GM19455 (cell line): Measurements from ENCODE around the gene GNAS.

Experiments used
- ATAC-seq: cut with Tn5 transposase; IDR thresholded peaks from one replicate; pipeline ENCODE4 v1.9.1; 2021; ENCODE audit not compliant: unreplicated experiment

The GNAS gene

DNA sequence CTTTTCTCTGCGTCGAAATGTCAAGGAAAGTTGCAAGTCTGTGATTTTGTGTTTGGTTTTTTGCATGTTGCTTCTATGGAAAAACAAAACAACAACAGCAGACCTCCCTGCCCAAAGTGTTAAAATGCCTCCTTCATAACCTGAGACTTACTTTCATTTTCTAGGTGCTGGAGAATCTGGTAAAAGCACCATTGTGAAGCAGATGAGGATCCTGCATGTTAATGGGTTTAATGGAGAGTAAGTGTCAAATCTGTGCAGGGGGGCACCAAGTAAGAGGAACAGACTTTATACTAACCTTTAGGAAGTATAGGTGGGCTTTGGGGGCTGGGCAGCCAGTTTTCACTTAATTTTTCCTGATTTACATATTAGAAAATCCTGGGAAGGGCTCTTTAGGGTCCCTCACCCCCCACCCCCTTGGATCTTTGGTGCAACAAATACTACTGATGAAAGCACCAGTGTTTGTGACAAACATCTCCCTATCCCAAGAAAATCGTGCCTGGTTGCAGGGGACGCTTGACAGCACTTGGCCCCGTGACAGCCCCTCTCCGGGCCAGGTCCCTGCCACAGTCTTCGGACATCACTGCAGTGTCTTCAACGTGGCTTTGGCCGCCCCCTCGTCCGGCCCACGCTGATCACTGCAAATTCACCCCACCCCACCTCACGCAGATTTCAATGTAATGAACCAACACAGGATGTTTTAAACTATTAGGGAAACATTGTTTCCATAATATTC lies 43.1 kb downstream of the GNAS start:
- no peak for ATAC-seq

DNA sequence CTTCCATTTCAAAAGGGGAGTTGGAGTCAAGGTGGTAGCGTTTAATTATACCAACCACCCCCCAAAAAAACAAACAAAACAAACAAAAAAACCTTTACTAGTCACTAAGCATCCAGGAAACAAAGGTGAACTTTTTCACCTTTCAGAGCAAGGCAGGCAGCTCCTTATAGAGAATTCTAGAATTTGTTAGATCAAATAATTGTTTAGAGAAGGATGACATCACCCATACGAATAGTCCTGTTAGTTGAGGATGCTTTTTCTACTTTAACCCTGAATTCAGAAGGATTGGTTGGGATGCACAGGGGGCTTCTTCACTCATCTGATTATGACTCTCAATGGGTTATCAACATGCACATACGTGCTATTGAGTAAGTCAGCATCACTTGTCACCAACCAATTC lies 44.3 kb downstream of the GNAS start:
- no peak for ATAC-seq

DNA sequence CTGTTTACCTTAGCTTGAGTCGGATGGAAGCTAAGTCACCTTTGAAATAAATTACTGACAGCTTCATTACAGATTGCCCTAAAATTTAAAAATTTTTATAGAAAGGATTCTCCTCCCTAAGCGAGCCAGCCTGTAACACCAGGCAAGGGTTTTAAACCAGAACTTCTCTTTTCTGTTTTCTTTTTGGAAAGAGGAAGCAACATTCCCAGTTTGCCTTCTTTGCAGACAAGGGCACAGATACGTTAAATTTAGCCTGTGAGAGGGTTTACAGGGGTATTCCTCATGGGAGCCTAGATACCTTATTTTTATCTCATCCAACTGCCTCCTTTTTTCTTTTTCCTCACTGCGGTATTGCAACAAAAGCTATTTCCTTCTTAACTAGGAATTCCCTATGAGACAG lies 45.0 kb downstream of the GNAS start:
- ATAC-seq: no peak

DNA sequence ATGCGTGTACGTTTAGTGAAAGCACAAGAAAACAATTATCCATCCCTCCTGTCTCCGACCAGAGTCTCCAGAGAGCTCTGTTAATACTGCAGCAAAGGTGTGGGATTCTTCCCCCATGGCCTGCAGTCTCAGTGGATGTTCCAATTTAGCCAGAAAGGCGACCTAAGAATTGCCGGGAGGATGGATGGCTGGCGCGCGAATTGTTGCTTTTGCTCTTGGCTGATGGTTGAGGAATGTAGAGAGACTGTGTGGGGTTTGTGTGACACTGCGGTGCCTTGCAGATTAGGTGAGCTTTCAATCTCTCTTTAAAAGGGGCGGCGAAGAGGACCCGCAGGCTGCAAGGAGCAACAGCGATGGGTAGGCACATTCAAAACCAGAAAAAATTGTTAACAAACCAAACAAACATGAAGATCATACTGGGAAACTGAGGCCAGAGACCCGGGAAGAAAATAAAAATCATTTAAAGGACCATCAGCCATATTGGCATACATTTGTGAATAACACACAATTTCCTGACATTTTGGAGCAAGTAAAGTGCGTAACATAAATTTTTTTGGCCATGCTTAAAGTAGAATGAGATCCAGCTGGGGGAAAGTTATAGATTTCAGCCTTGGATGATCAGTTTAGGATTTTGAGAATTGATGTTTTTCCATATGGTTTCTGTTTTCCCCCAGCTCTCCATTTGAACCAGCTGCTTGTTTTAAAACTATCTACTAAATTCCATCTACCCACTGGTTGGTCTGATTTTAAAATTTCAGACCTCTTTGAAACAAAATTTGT lies 46.3 kb downstream of the GNAS start:
- no peak for ATAC-seq

DNA sequence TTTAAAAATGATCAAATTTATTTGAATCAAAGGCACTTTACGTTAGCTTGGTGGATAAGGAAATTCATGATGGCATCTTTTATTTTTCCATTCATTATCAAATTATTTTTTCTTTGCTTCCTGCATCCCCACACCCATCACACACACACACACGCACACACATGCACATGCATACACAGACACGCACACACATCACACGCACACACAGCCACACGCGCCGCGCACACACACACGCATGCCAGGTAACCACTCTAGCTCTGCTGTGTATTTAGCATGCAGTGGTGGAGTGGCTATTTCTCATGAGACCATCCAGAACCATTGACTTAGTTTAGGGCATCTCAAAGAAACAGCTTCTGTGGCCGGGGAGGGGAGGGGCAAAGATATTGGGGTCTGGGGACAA lies 47.0 kb downstream of the GNAS start:
- no peak for ATAC-seq

DNA sequence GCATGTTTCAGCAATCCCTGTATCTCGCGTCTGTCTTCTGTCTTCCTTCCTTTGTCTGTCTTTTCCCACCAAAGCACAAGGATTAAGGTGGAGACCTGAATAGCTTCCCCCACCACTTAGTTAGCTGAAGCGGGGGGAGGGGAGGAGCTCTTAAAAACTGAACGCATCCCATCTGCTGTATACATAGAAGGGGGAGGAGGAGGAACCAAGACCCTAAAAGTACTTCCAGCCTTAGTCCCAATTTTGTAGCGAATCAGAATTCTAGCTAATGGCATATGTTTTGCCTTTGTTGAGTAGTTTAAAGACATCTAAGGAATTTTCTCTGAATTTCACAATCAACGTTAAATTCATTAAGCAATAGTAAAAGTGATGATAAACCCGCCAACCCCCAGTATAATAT lies 47.9 kb downstream of the GNAS start:
- no peak for ATAC-seq

DNA sequence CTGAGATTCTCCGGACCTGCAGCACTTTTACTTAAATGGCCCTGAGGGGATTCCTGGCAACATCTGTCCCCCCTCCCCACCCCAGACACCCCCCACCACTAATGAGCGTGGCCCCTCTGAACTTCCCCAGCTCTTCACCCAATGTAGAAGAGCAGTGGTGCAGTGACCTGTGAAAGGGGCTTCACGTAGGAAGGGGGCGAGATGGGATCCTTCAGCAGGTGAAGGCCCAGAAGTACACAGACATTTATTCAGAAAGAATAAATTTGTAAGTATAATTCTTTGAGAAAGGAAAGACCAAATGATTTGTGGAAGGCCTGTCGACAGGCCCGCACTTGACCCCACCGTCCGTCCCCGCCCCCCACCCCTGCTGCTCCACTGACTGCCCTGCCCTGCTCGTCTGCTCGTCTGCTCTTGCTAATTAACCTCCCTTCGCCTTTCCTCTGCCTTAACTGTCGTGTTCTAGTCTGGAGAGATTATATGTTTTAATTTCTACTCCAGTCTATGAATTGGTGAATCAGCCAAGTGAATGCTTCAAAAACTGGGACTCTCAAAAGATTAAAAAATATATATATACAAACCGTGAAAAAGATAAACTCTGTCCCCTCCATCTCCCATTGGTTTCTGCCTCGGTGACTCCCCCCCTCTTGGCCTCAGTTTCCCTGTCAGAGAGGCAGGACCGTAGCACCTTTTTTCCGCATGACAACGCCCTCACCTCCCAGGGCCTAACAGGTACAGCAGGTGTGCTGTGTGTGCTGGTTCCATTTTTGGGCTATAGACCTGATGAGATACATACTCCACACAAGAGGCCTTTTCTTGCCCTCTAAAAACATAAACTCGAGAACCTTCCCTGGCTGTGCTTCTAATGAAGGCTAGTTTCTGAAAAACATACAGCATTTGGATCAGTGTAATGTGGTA lies 49.2 kb downstream of the GNAS start:
- no peak for ATAC-seq

DNA sequence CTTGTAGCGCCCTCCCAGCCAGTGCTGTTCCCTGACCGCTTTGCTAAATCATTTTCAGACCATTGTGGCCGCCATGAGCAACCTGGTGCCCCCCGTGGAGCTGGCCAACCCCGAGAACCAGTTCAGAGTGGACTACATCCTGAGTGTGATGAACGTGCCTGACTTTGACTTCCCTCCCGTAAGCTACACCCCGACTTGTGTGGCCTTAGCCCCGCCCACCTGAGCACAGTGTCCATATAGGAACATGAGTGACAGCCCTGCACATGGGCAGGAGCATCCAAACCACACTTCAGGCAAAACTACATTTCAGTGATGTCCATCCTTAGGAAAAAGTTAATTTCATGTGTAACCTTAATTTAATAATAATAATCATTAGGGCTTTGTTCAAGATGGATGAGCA lies 51.1 kb downstream of the GNAS start:
- ATAC-seq: no peak

DNA sequence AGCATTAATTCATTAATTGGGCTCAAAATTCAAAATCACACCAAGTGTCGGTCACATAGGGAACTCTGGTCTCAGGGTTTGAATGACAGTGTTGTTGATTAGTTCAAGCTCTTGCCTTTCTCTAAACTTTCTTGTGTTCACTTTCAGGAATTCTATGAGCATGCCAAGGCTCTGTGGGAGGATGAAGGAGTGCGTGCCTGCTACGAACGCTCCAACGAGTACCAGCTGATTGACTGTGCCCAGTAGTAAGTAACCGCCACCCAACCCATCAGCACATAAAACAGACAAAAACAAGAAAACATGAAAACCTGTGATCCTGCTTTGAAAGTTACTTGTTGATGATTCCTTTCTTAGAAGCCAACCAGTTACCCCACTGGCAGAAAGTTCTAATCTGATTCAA lies 52.7 kb downstream of the GNAS start:
- no peak for ATAC-seq

DNA sequence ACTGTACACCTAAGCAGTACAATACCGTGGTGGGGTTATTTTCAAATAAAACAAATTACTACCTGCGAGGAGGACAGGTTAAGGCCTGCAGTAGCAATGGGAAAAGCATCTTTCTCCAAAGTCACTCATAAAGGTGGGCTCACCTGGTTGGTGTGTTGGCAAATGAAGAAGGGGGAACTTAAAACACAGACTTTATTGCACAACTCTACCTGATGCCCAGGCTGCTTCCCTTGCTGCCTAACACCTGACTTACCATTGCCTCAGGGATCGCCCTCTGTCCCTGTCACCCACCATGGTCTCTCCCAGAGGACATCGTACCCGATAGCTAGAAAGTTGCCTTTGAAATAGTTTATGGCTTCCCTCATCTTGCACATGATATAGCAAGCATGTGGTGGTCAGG lies 53.6 kb downstream of the GNAS start:
- ATAC-seq: no peak

DNA sequence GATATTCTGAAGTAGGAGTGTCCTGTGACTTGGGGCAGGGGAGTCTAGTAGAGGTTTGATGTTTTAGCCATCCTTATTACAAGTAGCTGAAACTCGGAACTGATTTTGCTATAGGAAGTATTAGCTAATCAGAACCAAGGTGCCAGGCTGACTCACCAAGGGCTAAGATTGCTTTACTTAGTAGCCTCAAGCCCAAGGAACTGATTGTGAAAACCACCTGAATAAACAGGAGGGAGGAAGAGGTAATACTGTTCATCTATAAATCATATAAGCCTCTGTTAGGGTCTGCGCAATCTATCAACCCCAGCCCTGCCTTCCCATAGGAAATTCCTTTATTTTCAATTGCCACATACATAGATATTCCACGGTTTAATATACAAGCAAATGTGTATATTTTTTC lies 54.4 kb downstream of the GNAS start:
- no peak for ATAC-seq

DNA sequence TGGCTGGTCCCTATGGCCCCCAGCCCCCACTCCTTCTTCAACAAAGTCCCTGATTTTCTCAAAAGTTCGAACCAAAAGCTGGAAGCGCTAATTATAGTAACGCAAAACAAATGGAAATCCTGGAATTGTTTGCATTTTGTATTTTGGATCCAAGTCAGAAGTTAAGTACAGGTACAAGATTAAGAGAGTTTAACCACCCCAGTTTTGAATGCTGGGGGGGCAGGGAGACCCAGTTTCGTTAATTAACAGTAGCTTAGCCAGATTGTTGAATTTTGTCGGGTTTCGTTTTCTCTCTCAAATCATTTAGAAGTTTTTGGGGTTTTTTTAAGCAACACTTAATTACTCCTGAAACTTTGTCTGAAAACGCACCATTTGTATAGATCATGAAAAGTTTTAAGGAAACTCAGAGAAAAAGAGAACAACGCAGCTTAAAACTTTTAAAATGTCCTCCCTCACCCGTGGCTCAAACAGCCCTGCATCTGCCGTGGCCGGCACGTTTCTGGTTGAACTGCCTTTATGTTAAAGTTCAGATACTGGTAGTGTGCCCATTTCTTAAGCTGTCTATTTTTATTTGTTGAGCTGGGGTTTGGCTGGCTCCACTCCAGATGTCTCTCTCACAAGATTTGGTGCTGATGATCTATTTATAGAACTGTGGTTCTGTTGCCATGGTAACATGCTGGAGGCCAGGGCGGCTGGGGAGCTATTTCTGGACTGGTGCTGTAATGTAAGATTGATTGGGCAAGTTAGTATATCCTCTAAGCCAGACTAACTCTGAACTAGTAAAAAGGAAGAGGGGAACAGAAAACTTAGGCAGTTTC lies 55.0 kb downstream of the GNAS start:
- ATAC-seq: peak; percentile 84

DNA sequence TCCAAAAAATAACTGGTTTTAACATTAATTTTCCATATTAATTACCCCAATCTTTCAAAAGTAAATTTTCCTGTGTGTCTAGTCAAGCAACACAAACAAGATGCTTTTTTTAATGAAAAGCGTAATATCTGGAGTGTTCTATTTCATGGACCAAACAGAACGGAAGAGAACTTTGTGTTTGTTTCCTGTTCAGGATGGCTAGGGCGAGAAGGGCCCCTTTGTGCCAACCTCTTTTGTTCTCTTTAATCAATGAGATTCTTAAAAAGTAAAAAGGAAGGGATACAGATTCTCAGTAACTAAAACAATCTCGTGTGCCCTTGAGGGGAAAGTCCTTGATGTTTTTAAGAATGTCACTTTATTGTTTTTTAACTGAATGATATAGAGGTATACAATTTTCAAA lies 55.7 kb downstream of the GNAS start:
- no peak for ATAC-seq

DNA sequence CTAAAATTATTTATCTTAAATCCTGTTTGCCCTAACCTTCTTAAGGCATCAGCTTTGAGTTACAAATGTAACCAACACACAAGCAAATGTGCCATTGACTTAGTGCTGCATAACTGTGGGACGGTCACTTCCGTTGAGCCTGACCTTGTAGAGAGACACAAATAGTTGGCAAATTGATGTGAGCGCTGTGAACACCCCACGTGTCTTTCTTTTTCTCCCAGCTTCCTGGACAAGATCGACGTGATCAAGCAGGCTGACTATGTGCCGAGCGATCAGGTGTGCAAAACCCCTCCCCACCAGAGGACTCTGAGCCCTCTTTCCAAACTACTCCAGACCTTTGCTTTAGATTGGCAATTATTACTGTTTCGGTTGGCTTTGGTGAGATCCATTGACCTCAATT lies 56.4 kb downstream of the GNAS start:
- ATAC-seq: no peak

DNA sequence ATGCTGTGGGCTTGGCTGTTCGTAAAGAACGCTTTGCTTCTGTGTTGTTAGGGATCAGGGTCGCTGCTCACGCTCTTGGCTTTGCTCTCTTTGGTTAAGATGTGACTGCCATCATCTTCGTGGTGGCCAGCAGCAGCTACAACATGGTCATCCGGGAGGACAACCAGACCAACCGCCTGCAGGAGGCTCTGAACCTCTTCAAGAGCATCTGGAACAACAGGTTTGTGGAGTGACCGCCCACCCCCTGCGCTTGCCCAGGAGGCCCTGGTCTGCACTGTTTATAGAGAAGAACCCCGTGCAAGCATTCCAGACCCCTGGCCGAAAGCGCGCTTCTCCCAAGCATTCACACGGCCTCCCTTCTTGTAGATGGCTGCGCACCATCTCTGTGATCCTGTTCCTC lies 57.1 kb downstream of the GNAS start:
- no peak for ATAC-seq

DNA sequence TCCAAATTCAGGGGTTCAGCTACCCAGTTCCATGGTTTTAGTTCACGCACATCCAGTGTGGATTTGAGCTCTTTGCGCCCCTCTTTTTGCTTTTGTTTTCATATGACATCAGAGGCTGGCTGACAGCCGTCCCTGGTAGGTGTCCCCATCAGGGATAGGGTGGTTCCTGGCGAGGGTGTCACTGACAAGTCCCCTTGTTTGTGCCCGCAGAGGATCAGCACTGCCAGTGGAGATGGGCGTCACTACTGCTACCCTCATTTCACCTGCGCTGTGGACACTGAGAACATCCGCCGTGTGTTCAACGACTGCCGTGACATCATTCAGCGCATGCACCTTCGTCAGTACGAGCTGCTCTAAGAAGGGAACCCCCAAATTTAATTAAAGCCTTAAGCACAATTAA lies 58.0 kb downstream of the GNAS start:
- ATAC-seq: no peak

DNA sequence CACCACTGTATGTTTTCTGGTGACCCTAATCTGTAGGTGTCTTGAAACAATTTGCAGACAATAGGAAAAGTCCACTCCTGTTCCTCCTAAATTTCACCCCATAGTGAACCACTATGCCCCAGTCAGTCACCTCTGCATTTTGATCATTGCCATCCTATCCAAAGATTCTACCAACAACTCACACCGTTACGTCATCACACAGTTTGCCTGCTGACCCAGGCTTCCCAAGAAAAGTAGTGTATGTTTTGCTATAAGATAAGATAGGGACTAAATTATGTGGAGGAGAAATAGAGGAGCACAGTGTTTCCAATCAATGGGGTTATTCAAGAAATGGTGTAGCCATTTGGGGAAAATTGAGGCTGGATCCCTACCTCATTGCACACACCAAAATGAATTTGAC lies 58.8 kb downstream of the GNAS start:
- no peak for ATAC-seq

DNA sequence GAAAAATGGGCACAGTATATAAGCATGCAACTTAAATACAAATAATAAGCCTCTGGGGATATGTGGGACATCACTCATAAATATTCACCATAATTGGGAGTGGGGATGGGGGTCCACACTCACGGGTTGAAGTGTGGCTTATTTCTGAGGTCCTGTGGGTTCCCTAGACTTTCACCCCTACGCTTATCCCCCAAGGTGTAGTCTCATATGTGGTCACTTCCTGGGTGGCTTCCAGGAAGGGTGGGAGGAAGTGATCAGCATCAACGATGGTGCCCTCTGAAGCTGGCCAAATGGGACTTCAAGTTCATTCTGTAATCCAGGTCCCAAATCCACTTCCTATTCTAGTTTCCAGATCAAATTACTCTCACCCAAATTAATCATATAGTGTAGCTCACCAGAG lies 59.5 kb downstream of the GNAS start:
- no peak for ATAC-seq

DNA sequence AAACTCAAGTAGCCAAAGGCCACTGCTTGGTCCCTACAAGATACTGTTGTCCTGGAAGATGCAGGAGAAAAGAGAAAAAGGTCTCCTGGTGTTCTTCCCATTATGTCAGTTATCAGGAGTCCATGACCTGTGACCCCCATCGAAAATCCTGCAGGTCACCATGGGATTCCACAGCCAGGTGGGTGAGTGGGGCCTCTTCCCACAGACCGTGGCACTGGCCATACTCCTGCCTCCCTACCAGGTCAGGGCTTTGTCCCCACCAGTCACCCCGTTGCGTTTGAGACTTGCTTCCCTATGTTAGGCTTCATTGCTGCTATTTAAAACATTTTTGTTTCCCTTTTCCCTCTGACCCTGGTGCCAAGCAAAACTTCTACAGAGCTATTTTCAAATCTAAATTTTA lies 60.6 kb downstream of the GNAS start:
- no peak for ATAC-seq

DNA sequence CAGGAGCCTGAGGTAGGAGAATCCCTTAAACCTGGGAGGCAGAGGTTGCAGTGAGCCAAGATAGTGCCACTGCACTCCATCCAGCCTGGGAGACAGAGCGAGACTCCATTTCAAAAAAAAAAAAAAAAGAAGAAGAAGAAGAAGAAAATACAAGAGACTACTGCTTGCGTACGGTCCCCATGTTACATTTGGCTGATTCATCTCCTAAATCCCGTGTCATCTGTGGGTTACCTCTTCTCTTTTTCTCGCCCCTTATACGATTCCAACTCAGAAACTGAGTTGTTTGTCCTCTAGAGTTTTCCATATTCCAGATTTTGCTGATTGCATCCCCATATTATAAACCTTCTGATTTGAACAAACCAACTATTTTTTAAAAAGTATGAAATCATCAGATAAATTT lies 66.1 kb downstream of the GNAS start:
- ATAC-seq: no peak

DNA sequence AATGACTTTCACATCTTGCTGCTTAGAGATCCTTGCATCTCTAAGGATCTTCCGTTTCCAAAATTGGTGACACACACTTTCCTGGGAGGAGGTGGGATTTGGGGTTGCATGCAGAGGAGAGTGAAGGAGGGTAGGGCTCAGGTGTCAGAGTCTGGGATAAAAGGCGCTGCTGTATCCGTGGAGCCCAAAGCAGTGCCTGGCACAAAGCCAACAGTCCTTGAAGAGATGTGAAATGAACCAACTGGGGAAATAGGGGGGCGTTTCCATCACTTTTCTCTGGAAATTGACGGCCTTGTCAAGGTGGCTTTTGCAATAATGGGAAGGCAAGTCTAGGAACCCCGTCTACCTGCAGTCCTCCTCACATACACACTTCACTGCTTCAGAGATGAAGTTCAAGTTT lies 69.0 kb downstream of the GNAS start:
- no peak for ATAC-seq
